Motor neuron (in vitro differentiated cells): Measurements from ENCODE around the gene PKM. TPM values are rescaled to one million over a fixed set of nuclear protein-coding genes. Genes with fewer than 3 reads are reported as not detected.

Experiments
- ATAC-seq, 8 experiments: fragments of 200-7000 bp; cut with Tn5 transposase; replicated peaks in 6 of 8; 2 replicates each; pipeline ENCODE4 v1.8.0; 2021; ENCODE audit warnings: mild to moderate bottlenecking in 8 of 8, moderate library complexity in 8 of 8
- H3K27ac ChIP-seq, 2 donors: fragments of 250-450 bp; sonication (Bioruptor Pico); 2 replicates each; pipeline ENCODE4 v1.9.0; 2021; ENCODE audit warnings: antibody characterized with exemption in 2 of 2, mild to moderate bottlenecking in 2 of 2, moderate library complexity in 1 of 2
- H3K4me1 ChIP-seq, 2 donors: fragments of 250-450 bp; sonication (Bioruptor Pico); replicated peaks in 1 of 2; 2 replicates each; pipeline ENCODE4 v1.6.1; 2021; ENCODE audit warnings: antibody characterized with exemption in 2 of 2, mild to moderate bottlenecking in 2 of 2, moderate library complexity in 1 of 2
- H3K4me3 ChIP-seq, 5 donors: fragments of 250-450 bp; sonication (Bioruptor Pico); 2 replicates each; pipeline ENCODE4 v1.9.0; 2021; ENCODE audit warnings: antibody characterized with exemption in 5 of 5, mild to moderate bottlenecking in 5 of 5, moderate library complexity in 4 of 5
- WGBS, 10 experiments: fragments of 450-650 bp; shearing (Covaris generic); methylation state at CpG; one replicate each; pipeline ENCODE4 v1.0.0; 2022; 5-methylcytosine and 5-hydroxymethylcytosine counted together
- in situ Hi-C, 9 experiments: fragments of 400-800 bp; cut with MboI; loops; one replicate each; pipeline ENCODE4 v1.15.0; 2021; ENCODE audit warnings: low sequenced_read_pairs in 9 of 9, low pct_unique_long_range_greater_than_20kb in 2 of 9; ENCODE audit not compliant: unreplicated experiment in 9 of 9
- total RNA-seq, 8 experiments: library from RNA; unstranded; fragments of 300-600 nt; gene quantifications; 2 replicates each; pipeline versions ENCODE4 v1.2.3 to v1.2.4, GENCODE V29; 2022

PKM gene
- total RNA-seq, 8 experiments from 2014 or later: 522 to 1,171 (median 600) TPM

GRCh38 chr15:72168131-72168807 lies 62.7 kb downstream of the PKM start:
- H3K4me1 ChIP-seq: no peaks in the 10 kb centered on the region
- 0 to 71% (median 61%) methylated on average over 1 to 3 of the region's 7 CpGs; no CpG with 5 or more reads in 5 of the 10 experiments for WGBS, 10 experiments
- in situ Hi-C loops: loop anchor here in 4 of 9 experiments (25.0 kb wide), 5 partner anchors 331 to 706 kb away; partner anchors contain the start of gene NR2E3 (in 1 of the 4)
- ATAC-seq: peak in 1 of 8 experiments; percentile 83
- H3K27ac ChIP-seq: no peak overlapping the region
- H3K4me3 ChIP-seq: no peak overlapping the region

GRCh38 chr15:72167445-72167844 lies 63.5 kb downstream of the PKM start:
- no peak for ATAC-seq
- Histone ChIP-seq H3K27ac (no peak overlapping the region), H3K4me1 (no peaks in the 10 kb centered on the region), H3K4me3 (no peak overlapping the region)
- WGBS, 10 experiments: 71 to 100% (median 80%) methylated on average over 1 to 5 of the region's 6 CpGs; no CpG with 5 or more reads in 4 of the 10 experiments
- in situ Hi-C loops: loop anchor here in 4 of 9 experiments (25.0 kb wide), 5 partner anchors 330 to 705 kb away; partner anchors contain the start of gene NR2E3 (in 1 of the 4)

- in situ Hi-C loops: loop anchor here in 4 of 9 experiments (25.0 kb wide), 5 partner anchors 330 to 705 kb away; partner anchors contain the start of gene NR2E3 (in 1 of the 4)
- H3K4me3 ChIP-seq: no peak overlapping the region
- H3K27ac ChIP-seq: no peak overlapping the region
- 40 to 93% (median 63%) methylated on average over 1 to 2 of the region's 5 CpGs; no CpG with 5 or more reads in 5 of the 10 experiments for WGBS, 10 experiments
- H3K4me1 ChIP-seq: no peaks in the 10 kb centered on the region
- no peak for ATAC-seq
Observed at GRCh38 chr15:72166716-72167417, 64.1 kb downstream of the PKM start.

DNA sequence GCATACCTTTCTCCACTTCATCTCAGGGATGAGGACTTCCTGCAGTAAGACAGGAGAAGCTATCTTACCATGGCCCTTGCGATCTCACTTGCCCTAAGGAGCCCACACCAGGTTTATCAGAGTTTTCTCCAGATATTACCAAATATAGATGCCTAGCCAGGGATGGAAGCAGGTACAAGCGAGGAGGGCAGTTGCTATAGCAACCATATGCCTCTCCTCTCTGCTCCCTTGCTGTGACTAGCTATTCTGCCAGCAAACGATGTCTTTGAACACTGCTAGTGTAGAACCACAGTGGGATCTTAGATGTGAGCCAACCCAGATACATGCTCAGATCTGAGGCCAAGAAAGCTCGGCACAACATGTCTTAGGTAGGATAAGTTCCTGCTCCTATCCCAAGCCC lies 67.3 kb downstream of the PKM start:
- no peak overlapping the region for H3K27ac ChIP-seq
- H3K4me1 ChIP-seq: no peaks in the 10 kb centered on the region
- peak in 3 of 8 experiments; percentile 19 to 47 (median 29) for ATAC-seq
- in situ Hi-C loops: loop anchor here in 4 of 9 experiments (25.0 kb wide), 5 partner anchors 326 to 701 kb away; partner anchors contain the start of gene NR2E3 (in 1 of the 4)
- H3K4me3 ChIP-seq: no peak overlapping the region
- WGBS, 10 experiments: 0 to 100% (median 40%) methylated on average over 1 to 3 of the region's 4 CpGs; no CpG with 5 or more reads in 5 of the 10 experiments

- in situ Hi-C loops: loop anchor here in 4 of 9 experiments (25.0 kb wide), 5 partner anchors 325 to 700 kb away; partner anchors contain the start of gene NR2E3 (in 1 of the 4)
- 17 to 100% (median 94%) methylated on average over 1 to 5 of the region's 5 CpGs; no CpG with 5 or more reads in 5 of the 10 experiments for WGBS, 10 experiments
- H3K27ac ChIP-seq: no peak overlapping the region
- ATAC-seq: no peak
- no peak overlapping the region for H3K4me3 ChIP-seq
- no peaks in the 10 kb centered on the region for H3K4me1 ChIP-seq
Observed at GRCh38 chr15:72162569-72162968, 68.4 kb downstream of the PKM start.

DNA sequence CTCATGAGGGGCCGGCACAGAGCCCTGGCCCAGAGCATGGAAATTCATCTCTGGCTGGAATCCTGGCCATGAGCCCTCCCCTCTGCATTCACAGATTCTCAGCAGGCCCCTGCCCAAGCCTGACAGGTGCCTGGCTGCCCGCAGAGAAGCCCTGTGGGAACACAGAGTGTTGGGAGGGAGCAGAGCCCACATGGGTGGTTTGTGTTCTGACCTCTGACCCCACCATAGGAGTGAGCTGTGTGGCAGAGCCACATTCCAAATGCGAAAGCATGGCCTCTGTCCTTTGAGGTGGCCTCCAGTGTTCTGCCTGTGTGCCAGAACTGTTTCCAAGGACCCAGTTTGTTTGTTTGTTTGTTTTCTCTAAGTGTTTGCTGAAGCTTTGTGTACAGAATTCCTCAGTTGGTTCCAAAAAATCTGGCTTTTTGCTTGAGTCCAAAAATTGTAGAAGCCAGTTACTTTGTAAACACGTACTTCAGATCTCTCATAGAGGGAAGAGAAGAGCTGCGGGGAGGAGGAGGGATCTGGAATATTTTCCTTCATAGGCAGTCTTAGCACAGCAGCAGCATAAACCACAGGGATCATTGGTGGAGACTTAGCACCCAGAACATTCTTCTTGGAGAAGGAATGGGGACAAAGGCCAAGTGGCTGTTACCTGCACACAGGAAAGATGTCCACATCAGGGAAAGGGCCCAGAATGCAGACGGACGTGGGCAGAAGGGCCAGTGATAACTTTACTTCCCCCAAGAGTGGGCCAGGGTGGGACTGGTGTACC lies 69.4 kb downstream of the PKM start:
- in situ Hi-C loops: loop anchor here in 4 of 9 experiments (25.0 kb wide), 5 partner anchors 324 to 699 kb away; partner anchors contain the start of gene NR2E3 (in 1 of the 4)
- ATAC-seq: no peak
- no peaks in the 10 kb centered on the region for H3K4me1 ChIP-seq
- WGBS, 10 experiments: 20 to 100% (median 84%) methylated on average over 1 to 4 of the region's 7 CpGs
- no peak overlapping the region for H3K4me3 ChIP-seq
- no peak overlapping the region for H3K27ac ChIP-seq

DNA sequence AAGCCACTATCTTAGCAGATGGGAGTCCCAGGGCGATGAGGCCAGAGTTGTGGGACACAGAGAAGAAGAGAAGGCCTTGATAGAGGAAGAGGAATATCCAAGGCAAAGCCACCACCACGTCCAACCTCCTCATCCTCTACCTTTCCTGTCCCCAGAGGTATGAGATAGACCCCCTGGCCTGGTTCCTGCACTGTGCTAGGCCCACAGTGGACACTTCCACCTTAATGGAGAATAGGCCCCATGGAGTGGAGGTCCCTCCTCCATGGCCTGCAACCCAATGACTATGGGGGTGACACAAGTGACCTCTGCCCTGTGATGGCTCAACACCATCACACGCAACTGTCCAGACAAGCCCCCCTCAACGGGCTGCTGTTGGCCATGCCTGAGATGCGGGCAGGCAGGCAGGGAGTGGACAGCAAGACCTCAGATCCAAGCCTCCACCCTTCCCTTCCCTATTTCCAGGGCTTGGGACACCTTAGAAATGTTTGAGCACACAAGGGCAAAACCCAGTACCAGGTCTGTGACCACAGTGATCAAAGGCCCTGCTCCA lies 70.2 kb downstream of the PKM start:
- no peak for ATAC-seq
- H3K4me1 ChIP-seq: peaks cover 0 to 1% of the 10 kb centered on the region in 2 donors
- in situ Hi-C loops: loop anchor here in 4 of 9 experiments (25.0 kb wide), 5 partner anchors 323 to 698 kb away; partner anchors contain the start of gene NR2E3 (in 1 of the 4)
- no peak overlapping the region for H3K4me3 ChIP-seq
- H3K27ac ChIP-seq: no peak overlapping the region
- WGBS, 10 experiments: 60 to 100% (median 79%) methylated on average over 1 to 2 of the region's 5 CpGs; no CpG with 5 or more reads in 3 of the 10 experiments

- in situ Hi-C loops: loop anchor here in 4 of 9 experiments (25.0 kb wide), 5 partner anchors 320 to 695 kb away; partner anchors contain the start of gene NR2E3 (in 1 of the 4)
- no peak for ATAC-seq
- 43 to 100% (median 83%) methylated on average over 1 to 2 of the region's 2 CpGs for WGBS, 10 experiments
- Histone ChIP-seq H3K4me1 (peaks cover 0 to 6% of the 10 kb centered on the region in 2 donors), H3K4me3 (no peak overlapping the region), H3K27ac (no peak overlapping the region)
Observed at GRCh38 chr15:72156928-72157327, 74.1 kb downstream of the PKM start.

- peak; percentile 88 to 97 (median 96) for ATAC-seq
- Histone ChIP-seq H3K4me3 (peak overlapping the region in 2 of 5 donors; percentile 9 to 20), H3K4me1 (peaks cover 0 to 6% of the 10 kb centered on the region in 2 donors), H3K27ac (no peak overlapping the region)
- in situ Hi-C loops: loop anchor here in 4 of 9 experiments (25.0 kb wide), 5 partner anchors 319 to 694 kb away; partner anchors contain the start of gene NR2E3 (in 1 of the 4)
- 0 to 51% (median 37%) methylated on average over 1 to 12 of the region's 19 CpGs for WGBS, 10 experiments
Observed at GRCh38 chr15:72155635-72156616, 75.1 kb downstream of the PKM start.

- peaks cover 0 to 6% of the 10 kb centered on the region in 2 donors for H3K4me1 ChIP-seq
- in situ Hi-C loops: loop anchor here in 4 of 9 experiments (25.0 kb wide), 5 partner anchors 318 to 693 kb away; partner anchors contain the start of gene NR2E3 (in 1 of the 4)
- WGBS, 10 experiments: 0 to 80% (median 78%) methylated on average over 1 to 5 of the region's 14 CpGs; no CpG with 5 or more reads in 3 of the 10 experiments
- no peak overlapping the region for H3K27ac ChIP-seq
- no peak overlapping the region for H3K4me3 ChIP-seq
- peak in 5 of 8 experiments; percentile 11 to 68 (median 35) for ATAC-seq
Observed at GRCh38 chr15:72155003-72155621, 75.9 kb downstream of the PKM start.
